HG03460 (cell line): ENCODE data around the gene COL11A2.

Experiments used
- ATAC-seq: cut with Tn5 transposase; IDR thresholded peaks from one replicate; pipeline ENCODE4 v1.9.1; 2021; ENCODE audit not compliant: unreplicated experiment

Gene COL11A2

DNA sequence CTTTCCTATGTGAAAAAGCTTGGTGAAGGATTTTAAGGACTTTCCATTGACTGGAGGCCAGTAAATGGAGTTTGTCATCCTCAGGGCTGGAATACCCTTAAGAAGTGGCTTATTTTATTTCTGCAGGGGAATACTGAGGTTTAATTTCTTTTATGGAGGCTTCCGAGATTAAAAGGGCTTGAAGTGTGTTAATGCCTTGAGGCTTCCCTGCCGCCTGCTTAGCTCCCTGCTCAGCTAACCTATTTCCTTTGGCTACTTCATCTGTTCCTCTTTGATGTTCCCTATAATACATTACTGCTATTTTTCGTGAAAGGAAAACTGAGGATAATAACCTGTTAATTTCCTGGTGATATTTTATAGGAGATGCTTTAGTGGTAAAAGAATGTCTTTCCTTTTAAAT lies 72.3 kb downstream of the COL11A2 start:
- no peak for ATAC-seq

DNA sequence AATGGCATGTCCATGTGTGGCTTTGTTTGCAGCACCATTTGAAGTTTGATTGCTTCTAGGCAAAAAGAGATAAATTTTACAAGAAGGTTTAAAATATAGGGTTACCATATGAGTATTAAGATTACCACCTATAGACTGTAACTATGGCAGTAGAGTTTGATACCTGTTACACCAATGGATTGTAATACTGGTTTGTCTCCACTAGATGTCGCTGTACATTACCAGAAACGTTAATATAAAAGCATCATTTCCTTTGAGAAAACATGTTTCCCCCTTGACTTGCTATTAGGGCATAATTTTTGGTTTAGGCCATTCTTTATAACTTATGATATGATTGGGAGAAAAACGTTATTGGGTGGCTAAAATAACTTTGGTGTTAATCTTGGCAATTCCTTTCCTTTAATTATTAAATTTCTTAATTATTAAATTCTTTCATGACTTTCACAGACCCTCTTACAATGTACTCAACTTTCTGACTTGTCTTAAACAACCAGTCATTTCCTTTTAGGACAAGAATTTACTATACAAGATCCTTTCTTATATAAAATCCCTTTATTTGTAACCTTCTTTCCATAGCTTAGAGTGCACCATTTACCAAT lies 73.6 kb downstream of the COL11A2 start:
- no peak for ATAC-seq

DNA sequence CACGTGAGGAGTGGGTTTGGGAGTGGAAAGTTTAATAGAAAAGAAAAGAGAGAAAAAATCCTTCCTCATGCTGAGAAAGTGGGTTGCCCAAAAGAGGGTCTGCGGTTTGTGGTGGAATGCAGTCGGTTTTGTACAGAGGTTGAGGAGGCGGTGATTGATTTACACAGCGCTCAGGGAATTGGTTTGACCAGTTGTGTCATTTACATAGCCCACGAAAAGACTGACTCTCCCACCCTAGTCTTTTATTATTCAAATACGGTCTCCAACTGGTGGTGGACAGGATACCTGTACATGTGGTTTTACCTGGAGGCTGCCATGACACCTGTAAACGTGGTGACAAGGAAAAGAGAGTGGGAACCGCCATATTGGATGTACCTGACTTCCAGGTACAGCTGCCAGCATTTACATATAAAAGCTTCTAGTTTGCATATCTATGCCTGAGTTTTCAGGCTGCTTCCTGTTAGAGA lies 74.4 kb downstream of the COL11A2 start:
- no peak for ATAC-seq

DNA sequence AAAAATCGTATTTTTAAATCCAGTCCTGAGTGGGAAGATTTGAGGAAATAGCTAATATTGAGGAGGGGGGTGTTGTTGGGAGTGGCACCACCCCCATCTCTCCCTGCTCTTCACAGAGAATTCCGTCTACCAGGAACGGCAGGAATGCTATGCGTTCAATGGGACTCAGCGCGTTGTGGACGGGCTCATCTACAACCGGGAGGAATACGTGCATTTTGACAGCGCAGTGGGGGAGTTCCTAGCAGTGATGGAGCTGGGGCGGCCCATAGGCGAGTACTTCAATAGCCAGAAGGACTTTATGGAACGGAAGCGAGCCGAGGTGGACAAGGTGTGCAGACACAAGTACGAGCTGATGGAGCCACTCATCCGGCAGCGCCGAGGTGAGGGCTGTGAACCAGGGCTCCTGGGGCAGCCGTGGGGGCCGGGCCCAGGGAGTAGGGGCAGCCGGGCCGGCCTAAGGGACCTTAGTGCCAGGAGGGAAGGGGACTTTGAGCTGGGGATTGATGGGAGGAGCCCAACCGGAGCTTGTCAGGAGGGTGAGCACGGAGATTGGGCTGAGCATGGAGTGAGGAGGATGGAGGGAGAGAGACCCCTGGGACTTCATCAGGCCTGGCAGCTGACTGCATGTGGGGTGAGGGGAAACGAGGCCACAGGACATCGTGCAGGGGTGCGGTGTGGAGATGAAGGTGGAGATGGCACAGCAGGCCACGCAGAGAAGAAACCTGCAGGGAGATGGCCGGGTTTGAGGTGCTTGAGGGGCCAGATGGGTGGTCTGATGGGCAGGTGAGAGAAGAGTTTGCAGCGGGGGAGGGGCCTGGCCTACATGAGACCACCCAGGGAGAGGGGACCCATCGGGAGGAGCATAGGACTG lies 75.2 kb downstream of the COL11A2 start:
- ATAC-seq: no peak

DNA sequence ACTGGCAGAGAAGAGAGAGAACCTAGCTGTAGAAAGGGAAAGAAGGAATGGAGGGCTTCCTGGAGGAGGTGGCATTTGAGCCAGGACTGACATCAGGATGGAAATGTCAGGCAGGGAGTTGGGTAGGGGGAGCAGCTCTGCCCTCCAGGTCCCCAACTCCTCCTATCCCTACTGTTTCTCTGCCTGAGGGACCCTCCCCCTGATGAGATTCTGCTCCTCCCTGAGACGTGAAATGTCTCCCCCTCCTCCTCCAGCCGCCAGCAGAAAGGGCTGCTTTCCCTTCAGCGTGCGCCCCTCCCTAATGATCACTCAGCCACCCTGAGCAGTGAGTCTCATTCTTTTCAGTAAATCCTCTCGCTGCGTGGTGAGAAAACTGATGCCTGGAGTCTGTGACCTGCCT lies 75.8 kb downstream of the COL11A2 start:
- no peak for ATAC-seq

DNA sequence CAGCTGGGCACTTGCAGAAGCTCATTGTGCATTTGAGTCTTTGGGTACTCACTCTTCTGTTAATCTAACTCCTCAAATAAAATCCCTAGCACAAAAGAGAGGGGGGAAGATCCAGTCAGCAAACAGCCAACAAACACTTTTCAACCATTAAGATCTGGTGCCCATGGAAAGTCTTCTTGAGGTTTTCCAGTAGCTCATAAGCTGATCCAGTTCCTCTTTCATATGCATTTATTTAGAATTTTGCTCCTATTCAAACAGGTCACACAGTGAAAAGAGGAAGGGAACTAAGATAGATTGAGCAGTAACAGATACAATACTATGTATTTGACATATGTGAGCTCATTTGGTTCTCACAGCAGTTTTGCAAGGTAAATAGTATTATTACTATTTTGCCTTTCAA lies 77.9 kb downstream of the COL11A2 start:
- no peak for ATAC-seq

DNA sequence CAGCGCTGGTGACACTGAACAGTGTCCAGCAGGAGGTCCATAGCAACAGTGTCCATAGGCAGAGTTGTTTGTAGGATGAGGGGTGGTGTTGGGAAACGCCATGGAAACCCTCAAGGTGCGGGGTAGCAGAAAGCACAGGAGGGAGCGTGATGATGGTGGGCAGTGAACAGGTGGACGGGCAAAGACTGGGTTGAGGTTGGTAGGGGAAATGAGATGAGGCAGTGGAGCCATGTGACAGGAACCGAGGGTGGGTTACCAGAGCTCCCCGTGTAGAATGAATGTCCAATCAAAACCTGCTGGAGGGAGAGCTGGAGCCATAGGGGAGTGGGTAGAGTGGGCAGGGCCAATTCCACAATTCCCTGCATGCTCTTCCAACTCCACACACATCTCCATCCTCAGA lies 78.5 kb downstream of the COL11A2 start:
- no peak for ATAC-seq
